ENCODE results near the gene ALG12.

DNA sequence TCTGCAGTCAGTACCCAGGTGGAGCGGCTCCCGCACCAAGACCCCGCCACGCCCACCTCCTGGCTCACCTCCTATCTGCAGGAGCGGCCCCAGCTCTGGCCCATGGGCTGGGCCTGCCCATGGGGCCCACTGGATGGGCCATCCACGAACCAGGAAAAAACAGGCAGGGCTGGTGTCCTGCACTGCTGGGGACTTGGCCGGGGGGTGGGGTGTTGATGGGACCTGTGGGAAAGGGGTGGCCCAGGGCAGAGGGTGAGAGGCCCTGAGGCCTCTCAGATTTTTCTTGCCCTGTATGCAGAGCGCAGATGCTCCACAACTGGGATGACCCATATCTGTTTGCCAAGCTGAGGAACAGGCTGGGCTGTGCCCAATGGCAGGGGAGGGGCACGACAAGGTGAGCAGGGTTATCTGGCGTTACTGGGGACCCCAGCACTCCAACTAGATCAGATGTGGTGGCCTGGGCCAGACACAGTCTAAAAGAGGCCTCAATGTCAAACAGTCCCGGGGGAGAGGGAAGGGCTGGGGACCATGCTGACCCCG lies 39.7 kb upstream of the ALG12 start:
- TF ChIP-seq EZH2 (IDR thresholded peaks at IDR 0.05; ENCODE audit: insufficient read depth, poor library complexity, severe bottlenecking) (no peak), EZH2phosphoT487 (IDR thresholded peaks at IDR 0.05; ENCODE audit: insufficient read depth, low read depth) (no peak)

Measured in GM23248 (cell line).